Activated B cell treated with CpG ODN at 0.5 μM for 24 hours (primary cell): ENCODE results near the gene SLC66A2. TPM values are rescaled to one million over a fixed set of nuclear protein-coding genes. Genes with fewer than 3 reads are reported as not detected.

Experiments
- ATAC-seq: fragments of 200-7000 bp; cut with Tn5 transposase; one replicate; pipeline ENCODE4 v1.10.0; 2021; ENCODE audit warnings: low read depth, mild to moderate bottlenecking, moderate library complexity
- CTCF ChIA-PET: fragments of 350-600 bp; sonication (Branson Sonifier 250); formaldehyde crosslinking; loops from one replicate; lab custom pipeline; 2021; ENCODE audit warnings: antibody characterized with exemption; lab: Charles Lee
- POLR2A ChIA-PET: fragments of 350-600 bp; sonication (Branson Sonifier 250); formaldehyde crosslinking; loops from one replicate; lab custom pipeline; 2021; ENCODE audit warnings: antibody characterized with exemption; lab: Charles Lee
- DNase-seq: peaks from one replicate; pipeline ENCODE4 v3.0.0; 2022
- H3K27ac Mint-ChIP-seq: one replicate; pipeline ENCODE4 v1.8.0; 2020; ENCODE audit warnings: mixed read lengths
- H3K27me3 Mint-ChIP-seq: one replicate; pipeline ENCODE4 v1.8.0; 2021; ENCODE audit warnings: mixed read lengths
- H3K36me3 Mint-ChIP-seq: one replicate; pipeline ENCODE4 v1.8.0; 2021; ENCODE audit warnings: low read depth, mixed read lengths
- H3K4me1 Mint-ChIP-seq: one replicate; pipeline ENCODE4 v1.8.0; 2021; ENCODE audit warnings: mixed read lengths
- H3K4me3 Mint-ChIP-seq: one replicate; pipeline ENCODE4 v1.8.0; 2020; ENCODE audit warnings: mild to moderate bottlenecking, mixed read lengths
- H3K9me3 Mint-ChIP-seq: one replicate; pipeline ENCODE4 v1.8.0; 2020; ENCODE audit warnings: mixed read lengths
- CTCF ChIP-seq: fragments of 200-600 bp; IDR thresholded peaks from one replicate; pipeline ENCODE4 v1.8.0; 2022; ENCODE audit warnings: antibody characterized with exemption, mild to moderate bottlenecking
- intact Hi-C: fragments of 100-400 bp; cut with micrococcal nuclease; formaldehyde crosslinking; loops from one replicate; pipeline ENCODE4 v1.15.1; 2024
- total RNA-seq: library from RNA; stranded (reverse); gene quantifications from 2 replicates; pipeline ENCODE4 v1.2.3, GENCODE V29; 2022

Gene SLC66A2
- total RNA-seq, 1 donor from 2014 or later, result 36.4 TPM

GRCh38 chr18:79852561-79853302 is 98.7 kb downstream of the SLC66A2 start:
- no peak overlapping the region for H3K27ac Mint-ChIP-seq
- intact Hi-C loops, result loop anchor here (10.0 kb wide), 1 partner anchor 62 kb away; no protein-coding TSS in a partner anchor
- CTCF ChIA-PET, result no interaction called here
- DNase-seq, result no peak
- H3K27me3 Mint-ChIP-seq, result no peaks in the 10 kb centered on the region
- POLR2A ChIA-PET, result no interaction called here
- no peak for ATAC-seq
- peaks cover 30% of the 10 kb centered on the region for H3K4me1 Mint-ChIP-seq
- no peak for TF ChIP-seq CTCF
- no peaks in the 10 kb centered on the region for H3K9me3 Mint-ChIP-seq
- H3K36me3 Mint-ChIP-seq, result no peaks in the 10 kb centered on the region
- H3K4me3 Mint-ChIP-seq, result no peak overlapping the region

Other genes starting within 250 kb of the SLC66A2 start
- not detected in 2 replicates for gene KCNG2, start 153.7 kb downstream of the SLC66A2 start, total RNA-seq
- gene HSBP1L1, start 13.0 kb upstream of the SLC66A2 start, total RNA-seq, result 0.98 and 2.5 TPM in 2 replicates
- gene TXNL4A, start 36.9 kb upstream of the SLC66A2 start, total RNA-seq, result 94.7 and 96.9 TPM in 2 replicates
- 21.6 and 23.3 TPM in 2 replicates for gene RBFA, start 82.8 kb upstream of the SLC66A2 start, total RNA-seq
- 19.2 and 19.7 TPM in 2 replicates for gene ADNP2, start 157.6 kb upstream of the SLC66A2 start, total RNA-seq